Measurements from ENCODE around the gene DYRK1B.
"Not testable (repeated sequence)": the region's sequence is repeated elsewhere in the genome, so short reads cannot be mapped to it uniquely, and the experiment has no call there.

DYRK1B gene

GRCh38 chr19:39813264-39813993, 20.5 kb downstream of the DYRK1B start:
- no peak for DNase-seq (ENCODE audit: low read depth in 1 of 2, low spot score in 1 of 2)

GRCh38 chr19:39811064-39811463, 22.9 kb downstream of the DYRK1B start:
- no peak for DNase-seq (ENCODE audit: low read depth in 1 of 2, low spot score in 1 of 2)

GRCh38 chr19:39810424-39810823, 23.5 kb downstream of the DYRK1B start:
- DNase-seq (ENCODE audit: low read depth in 1 of 2, low spot score in 1 of 2), result no peak

GRCh38 chr19:39809368-39809767, 24.6 kb downstream of the DYRK1B start:
- DNase-seq (ENCODE audit: low read depth in 1 of 2, low spot score in 1 of 2), result no peak

GRCh38 chr19:39808688-39809087, 25.3 kb downstream of the DYRK1B start:
- DNase-seq (ENCODE audit: low read depth in 1 of 2, low spot score in 1 of 2), result not testable (repeated sequence)

GRCh38 chr19:39807846-39808364, 26.1 kb downstream of the DYRK1B start:
- no peak for DNase-seq (ENCODE audit: low read depth in 1 of 2, low spot score in 1 of 2)

GRCh38 chr19:39805104-39805503, 28.9 kb downstream of the DYRK1B start:
- DNase-seq (ENCODE audit: low read depth in 1 of 2, low spot score in 1 of 2), result no peak

GRCh38 chr19:39802958-39803357, 31.0 kb downstream of the DYRK1B start:
- no peak for DNase-seq (ENCODE audit: low read depth in 1 of 2, low spot score in 1 of 2)

- no peak for DNase-seq (ENCODE audit: low read depth in 1 of 2, low spot score in 1 of 2)
Measured at GRCh38 chr19:39797083-39797482, 36.9 kb downstream of the DYRK1B start.

- no peak for DNase-seq (ENCODE audit: low read depth in 1 of 2, low spot score in 1 of 2)
Measured at GRCh38 chr19:39796000-39796498, 37.9 kb downstream of the DYRK1B start.

- no peak for DNase-seq (ENCODE audit: low read depth in 1 of 2, low spot score in 1 of 2)
Measured at GRCh38 chr19:39795001-39795400, 39.0 kb downstream of the DYRK1B start.

GRCh38 chr19:39792999-39793546, 40.9 kb downstream of the DYRK1B start:
- peak; percentile 50 to 58 for DNase-seq (ENCODE audit: low read depth in 1 of 2, low spot score in 1 of 2)

- no peak for DNase-seq (ENCODE audit: low read depth in 1 of 2, low spot score in 1 of 2)
Measured at GRCh38 chr19:39788244-39788643, 45.7 kb downstream of the DYRK1B start.

- no peak for DNase-seq (ENCODE audit: low read depth in 1 of 2, low spot score in 1 of 2)
Measured at GRCh38 chr19:39780894-39781293, 53.1 kb downstream of the DYRK1B start.

GRCh38 chr19:39778763-39779162, 55.2 kb downstream of the DYRK1B start, which contains the start of gene LEUTX:
Gene LEUTX, plus strand, starts transcription at chr19:39778854. Its CDS starts 67 bp downstream, at chr19:39778921.
- no peak for DNase-seq (ENCODE audit: low read depth in 1 of 2, low spot score in 1 of 2)
